ENCODE results near the gene ARMS2. TPM values are rescaled to one million over a fixed set of nuclear protein-coding genes. Genes with fewer than 3 reads are reported as not detected.

ARMS2 gene
- total RNA-seq, 1 experiment from 2014 or later, result not detected

DNA sequence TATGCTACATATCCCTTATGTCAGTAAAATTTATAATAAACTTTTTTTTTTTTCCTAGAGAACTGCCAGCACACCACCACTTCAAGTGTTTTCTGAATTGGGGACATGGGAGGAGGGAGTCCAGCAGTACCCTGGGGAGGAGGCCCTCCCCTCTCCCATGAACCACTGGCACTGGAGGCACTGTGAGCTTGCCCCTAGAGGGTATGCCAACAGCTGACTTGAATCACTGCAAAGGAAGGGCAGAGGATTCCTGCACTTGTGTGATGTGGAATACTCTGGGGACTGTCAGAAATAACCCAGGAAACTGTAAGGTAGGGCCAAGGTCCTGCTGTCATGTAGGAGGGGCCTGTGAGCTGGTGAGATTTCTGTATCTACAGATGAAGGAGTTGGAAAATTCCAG lies 8.5 kb upstream of the ARMS2 start:
- Histone ChIP-seq H3K9me3 (peaks cover 2% of the 10 kb centered on the region; the same call in 1 of the 2 replicates), H3K4me3 (no peak overlapping the region), H3K36me3 (no peaks in the 10 kb centered on the region), H3K27me3 (no peaks in the 10 kb centered on the region)
- DNase-seq, result peak; percentile 28

DNA sequence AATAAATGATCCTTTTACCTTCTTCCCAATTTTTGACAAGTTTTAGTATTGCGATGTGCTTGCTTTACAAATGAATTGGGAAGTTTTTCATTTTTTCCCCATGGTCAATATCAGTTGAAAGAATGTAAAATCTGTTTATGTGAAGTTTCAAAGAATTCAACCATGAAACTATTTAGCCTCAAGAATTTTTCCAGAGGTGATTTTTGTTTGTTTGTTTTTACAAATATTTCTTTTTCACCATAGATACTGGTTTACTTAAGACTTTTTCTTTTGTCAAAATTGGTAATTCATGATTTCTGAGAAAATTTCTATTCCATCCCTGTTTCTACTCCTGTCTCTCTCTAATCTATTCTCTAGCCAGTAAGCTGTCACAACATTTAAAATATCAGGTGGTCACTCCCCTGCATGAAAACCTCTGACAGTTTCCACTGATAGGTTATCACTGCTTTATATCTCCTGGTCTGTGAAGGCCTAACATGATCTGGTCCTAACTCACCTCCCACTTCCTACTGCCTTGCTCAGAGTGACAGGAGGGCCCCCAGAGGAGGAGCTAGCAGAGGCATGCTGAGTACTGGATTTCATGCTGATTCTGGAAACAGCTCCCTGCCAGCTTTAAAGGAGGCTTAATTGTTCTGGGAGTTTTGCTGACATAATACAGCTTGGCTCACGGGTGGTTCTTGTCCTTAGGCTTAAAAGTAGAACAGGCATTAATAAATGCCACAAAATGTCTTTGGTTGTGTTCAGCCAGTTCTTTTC lies 7.6 kb upstream of the ARMS2 start:
- no peak for DNase-seq
- H3K4me3 ChIP-seq, result no peak overlapping the region
- H3K27me3 ChIP-seq, result no peaks in the 10 kb centered on the region
- H3K36me3 ChIP-seq, result no peaks in the 10 kb centered on the region
- H3K9me3 ChIP-seq, result peaks cover 2% of the 10 kb centered on the region; the same call in 1 of the 2 replicates

DNA sequence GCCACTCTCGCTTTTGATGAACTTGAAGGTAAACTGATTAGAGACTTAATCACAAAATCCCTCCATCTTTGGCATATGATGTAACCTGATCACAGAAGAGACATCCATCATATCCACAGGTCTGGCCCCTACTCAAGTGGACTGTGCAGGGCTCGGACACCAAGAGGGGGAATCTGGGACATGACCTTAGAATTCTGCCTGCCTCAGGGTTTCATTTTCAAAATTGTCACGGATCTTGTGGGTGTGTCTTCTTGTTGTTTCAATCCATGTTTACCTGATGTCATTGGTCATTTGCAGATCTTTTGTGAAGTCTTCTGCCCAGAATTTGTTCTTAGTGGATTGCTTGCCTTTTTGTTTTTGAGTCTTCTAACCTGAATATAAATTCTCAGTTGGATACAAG lies 5.9 kb upstream of the ARMS2 start:
- H3K36me3 ChIP-seq, result no peaks in the 10 kb centered on the region
- DNase-seq, result no peak
- H3K4me3 ChIP-seq, result no peak overlapping the region
- H3K27me3 ChIP-seq, result no peaks in the 10 kb centered on the region
- peaks cover 2% of the 10 kb centered on the region; the same call in 1 of the 2 replicates for H3K9me3 ChIP-seq

DNA sequence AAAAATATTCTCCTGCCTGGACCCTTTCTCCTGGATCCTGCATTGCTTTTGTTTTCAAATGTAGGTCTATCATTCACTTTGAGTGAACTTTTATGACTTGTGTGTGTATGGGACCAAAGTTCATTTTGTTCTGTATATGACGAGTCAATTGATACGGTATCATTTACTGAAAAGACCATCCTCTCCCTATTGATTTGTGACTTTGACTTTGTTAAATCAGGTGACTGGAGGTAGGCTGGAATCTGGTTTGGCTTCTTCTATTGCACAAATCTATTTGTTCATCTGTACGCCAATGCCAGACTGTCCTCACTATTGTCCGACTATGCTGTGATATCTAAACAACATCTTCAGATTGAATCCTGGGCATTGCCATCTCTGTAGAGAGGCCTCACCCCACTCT lies 5.3 kb upstream of the ARMS2 start:
- no peak for DNase-seq
- H3K9me3 ChIP-seq, result peaks cover 2% of the 10 kb centered on the region; the same call in 1 of the 2 replicates
- no peaks in the 10 kb centered on the region for H3K36me3 ChIP-seq
- no peaks in the 10 kb centered on the region for H3K27me3 ChIP-seq
- H3K4me3 ChIP-seq, result no peak overlapping the region

DNA sequence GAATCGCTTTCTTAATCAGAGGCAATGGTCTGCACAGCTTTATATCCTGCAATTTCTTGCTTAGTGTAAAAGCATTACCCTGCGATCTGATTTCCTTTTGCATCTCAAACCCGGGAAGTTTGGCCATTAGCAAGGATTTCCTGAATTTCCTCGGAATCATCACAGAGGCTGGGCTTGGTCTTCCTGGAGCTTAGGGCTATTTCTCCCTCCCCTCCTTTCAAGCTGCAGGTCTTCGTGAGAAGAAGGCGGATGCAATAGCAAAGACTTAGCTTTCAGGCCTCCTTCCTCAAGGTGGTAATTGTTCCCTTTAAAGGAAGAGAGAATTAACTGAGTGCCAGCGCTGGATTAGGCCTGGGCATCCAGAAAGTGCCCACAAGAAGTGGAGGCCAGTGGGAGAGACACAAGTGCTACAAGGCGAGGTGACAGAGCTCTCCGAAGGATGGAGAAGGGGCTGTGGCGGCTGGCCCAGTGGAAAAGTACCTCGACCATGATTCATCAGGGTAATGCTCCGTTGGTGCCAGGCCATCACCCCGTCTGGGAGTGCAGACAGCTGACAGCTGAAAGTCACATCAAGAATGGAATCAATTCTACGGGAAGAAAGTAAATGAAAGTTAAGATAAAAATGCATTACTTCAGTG lies 4.0 kb upstream of the ARMS2 start:
- no peak for DNase-seq
- Histone ChIP-seq H3K9me3 (peaks cover 2% of the 10 kb centered on the region; the same call in 1 of the 2 replicates), H3K27me3 (no peaks in the 10 kb centered on the region), H3K4me3 (no peak overlapping the region), H3K36me3 (no peaks in the 10 kb centered on the region)

DNA sequence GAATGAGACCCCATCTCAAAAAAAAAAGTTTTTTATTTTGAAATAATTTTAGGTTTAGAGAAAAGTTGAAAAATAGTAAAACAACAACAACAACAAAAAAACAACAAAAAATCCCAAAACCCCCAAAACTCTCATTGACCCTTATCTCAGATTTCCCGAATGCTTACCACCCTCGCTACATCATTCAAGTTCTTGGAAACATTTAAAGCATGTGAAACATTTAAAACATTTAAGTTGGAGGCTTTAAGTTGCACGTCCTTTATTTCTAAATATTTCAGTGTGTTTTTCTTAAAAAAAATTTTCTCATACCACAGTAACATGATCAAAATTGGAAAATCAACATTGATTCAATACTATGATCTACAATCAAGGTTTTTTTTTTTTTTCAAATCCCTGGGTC lies 382 bp upstream of the ARMS2 start:
- no peak overlapping the region for H3K4me3 ChIP-seq
- no peak for DNase-seq
- H3K36me3 ChIP-seq, result no peaks in the 10 kb centered on the region
- no peaks in the 10 kb centered on the region for H3K9me3 ChIP-seq
- H3K27me3 ChIP-seq, result no peaks in the 10 kb centered on the region

DNA sequence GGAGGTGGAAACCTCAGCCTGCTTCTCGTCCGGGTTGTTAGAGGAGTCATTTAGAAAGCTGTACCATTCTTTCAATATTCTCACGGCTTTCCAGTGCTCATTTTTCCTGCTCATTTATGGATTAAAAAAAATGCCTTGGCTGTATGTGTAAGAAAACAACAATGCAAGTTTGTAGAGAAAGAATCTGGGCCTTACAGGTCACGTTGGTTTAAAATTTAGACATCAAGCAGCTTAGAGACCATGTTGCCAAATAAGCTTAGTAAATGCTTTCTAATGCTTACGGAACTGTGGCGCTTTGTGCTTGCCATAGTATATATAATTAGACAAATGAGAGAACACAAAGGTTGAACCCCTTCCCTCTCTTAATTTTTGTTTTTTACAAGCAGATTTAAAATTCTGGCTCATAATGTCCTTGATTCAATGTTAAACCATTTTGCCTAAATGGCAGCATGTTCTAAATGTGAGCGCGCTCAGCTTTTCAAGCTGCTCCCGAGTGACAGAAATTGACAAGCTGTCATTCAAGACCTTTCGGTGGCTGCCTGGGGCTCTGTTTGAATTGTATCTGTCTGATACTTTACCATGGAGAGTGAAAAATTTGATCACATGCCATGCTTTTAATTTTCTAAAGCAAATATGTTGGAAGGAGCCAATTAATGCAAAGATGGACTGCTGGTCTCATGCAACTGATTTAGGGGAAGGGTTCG lies 1.1 kb downstream of the ARMS2 start:
- Histone ChIP-seq H3K4me3 (no peak overlapping the region), H3K27me3 (no peaks in the 10 kb centered on the region), H3K9me3 (no peaks in the 10 kb centered on the region), H3K36me3 (no peaks in the 10 kb centered on the region)
- DNase-seq, result no peak

DNA sequence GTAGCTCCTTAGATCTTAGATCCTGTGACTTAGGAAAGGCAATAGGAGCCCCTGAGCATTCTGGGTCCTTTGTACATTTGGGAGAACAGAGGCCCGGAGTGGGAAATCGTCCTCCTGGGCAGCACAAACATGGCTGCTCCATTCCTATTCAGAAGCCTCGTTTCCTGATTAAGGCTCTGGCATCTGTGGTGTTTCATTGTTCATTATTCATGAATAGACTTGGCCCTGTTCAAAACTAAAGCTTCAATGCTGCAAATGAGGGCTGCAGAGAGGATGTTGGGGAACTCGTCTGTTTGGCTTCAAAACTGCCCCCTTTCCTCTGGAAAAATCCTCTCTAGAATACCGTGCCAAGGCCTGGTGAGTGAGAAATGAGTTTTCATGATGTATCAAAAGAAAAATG lies 3.5 kb downstream of the ARMS2 start:
- Histone ChIP-seq H3K9me3 (no peaks in the 10 kb centered on the region), H3K4me3 (no peak overlapping the region)

DNA sequence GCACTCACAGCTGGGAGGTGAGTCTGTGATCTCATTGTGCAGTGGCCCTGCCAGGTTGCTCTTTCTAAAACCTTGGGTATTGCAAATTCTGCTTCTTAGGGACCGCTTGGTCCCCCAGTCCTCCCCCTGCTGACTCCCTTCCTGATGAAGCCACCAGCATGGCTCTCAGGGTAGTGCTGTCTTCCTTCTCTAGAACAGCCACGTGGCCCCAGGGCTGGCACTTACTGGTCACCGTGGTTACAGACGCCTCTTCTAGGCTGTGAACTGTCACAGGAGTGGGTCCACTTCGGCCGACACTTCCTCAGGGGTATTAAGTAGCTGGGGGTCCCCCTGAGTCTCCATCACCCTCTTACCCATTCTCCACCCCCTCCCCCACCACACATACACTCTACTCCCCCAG lies 4.2 kb downstream of the ARMS2 start:
- Histone ChIP-seq H3K27me3 (no peaks in the 10 kb centered on the region), H3K4me3 (no peak overlapping the region), H3K9me3 (no peaks in the 10 kb centered on the region), H3K36me3 (no peaks in the 10 kb centered on the region)
- DNase-seq, result no peak

More for the DNA sequence above, 3.5 kb downstream of the ARMS2 start:
- no peak for DNase-seq
- Histone ChIP-seq H3K36me3 (no peaks in the 10 kb centered on the region), H3K27me3 (no peaks in the 10 kb centered on the region)

DNA sequence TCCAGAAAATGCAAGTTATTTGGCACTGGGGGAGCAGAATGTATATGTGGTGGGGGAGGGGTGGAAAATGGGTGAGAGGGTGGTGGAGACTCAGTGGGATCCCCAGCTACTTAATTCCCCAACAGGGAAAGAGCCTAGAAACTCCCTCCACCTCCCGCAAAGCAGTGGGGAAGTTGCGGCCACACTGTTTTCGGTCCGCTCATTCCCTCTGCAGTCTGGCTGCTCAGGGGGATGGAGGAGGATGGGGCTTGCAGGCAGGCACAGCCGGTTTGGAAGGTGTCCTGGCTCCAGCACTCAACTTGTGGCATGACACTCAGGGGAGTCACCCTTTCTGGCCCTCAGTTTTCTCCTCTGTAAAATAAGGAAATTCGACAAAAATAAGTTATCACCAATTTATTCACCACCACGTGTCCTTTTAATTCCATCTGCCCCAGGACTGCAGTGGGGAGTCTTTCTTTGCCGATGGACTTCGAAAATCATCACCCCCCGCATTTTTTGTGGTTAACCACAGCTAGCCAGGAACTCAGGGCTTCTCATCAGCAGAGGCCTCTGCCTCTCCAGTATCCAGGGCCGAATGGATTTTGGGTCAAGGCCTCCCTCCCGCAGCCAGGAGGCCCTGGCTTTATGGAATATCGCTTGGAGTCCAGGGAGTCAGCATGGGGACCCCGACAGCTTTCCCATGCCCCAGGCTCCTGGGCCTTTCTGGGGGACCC lies 5.3 kb downstream of the ARMS2 start:
- no peaks in the 10 kb centered on the region for H3K9me3 ChIP-seq
- no peaks in the 10 kb centered on the region for H3K36me3 ChIP-seq
- H3K4me3 ChIP-seq, result no peak overlapping the region
- DNase-seq, result no peak
- H3K27me3 ChIP-seq, result no peaks in the 10 kb centered on the region

DNA sequence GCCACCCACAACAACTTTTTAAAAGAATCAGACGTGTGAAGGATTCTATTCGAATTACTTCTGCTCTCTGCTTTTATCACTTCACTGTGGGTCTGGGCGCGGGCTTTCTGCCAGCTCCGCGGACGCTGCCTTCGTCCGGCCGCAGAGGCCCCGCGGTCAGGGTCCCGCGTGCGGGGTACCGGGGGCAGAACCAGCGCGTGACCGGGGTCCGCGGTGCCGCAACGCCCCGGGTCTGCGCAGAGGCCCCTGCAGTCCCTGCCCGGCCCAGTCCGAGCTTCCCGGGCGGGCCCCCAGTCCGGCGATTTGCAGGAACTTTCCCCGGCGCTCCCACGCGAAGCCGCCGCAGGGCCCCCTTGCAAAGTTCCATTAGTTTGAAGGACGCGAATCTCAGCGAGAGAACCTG lies 6.4 kb downstream of the ARMS2 start:
- peak overlapping the region; percentile 44 for H3K4me3 ChIP-seq
- no peaks in the 10 kb centered on the region for H3K36me3 ChIP-seq
- H3K9me3 ChIP-seq, result no peaks in the 10 kb centered on the region
- no peak for DNase-seq
- H3K27me3 ChIP-seq, result no peaks in the 10 kb centered on the region

DNA sequence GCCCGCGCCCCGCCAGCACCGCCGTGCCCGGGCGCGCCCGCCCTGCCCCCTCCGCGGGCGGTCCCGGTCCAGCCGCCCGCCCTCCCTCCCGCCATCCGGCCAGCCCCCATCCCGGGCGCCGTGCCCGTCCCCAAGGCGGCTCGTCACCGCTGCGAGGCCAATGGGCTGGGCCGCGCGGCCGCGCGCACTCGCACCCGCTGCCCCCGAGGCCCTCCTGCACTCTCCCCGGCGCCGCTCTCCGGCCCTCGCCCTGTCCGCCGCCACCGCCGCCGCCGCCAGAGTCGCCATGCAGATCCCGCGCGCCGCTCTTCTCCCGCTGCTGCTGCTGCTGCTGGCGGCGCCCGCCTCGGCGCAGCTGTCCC lies 6.9 kb downstream of the ARMS2 start, which contains the start of gene HTRA1:
Gene HTRA1, plus strand, starts transcription at position 187 of the 362 bp plus-strand sequence. Its CDS starts 100 bp downstream, at position 287.
- Histone ChIP-seq H3K4me3 (peak within 1 kb of the TSS; percentile 61), H3K9me3 (no peaks in the 10 kb centered on the region), H3K27me3 (no peaks in the 10 kb centered on the region), H3K36me3 (no peaks in the 10 kb centered on the region)
- DNase-seq, result peak; percentile 81

DNA sequence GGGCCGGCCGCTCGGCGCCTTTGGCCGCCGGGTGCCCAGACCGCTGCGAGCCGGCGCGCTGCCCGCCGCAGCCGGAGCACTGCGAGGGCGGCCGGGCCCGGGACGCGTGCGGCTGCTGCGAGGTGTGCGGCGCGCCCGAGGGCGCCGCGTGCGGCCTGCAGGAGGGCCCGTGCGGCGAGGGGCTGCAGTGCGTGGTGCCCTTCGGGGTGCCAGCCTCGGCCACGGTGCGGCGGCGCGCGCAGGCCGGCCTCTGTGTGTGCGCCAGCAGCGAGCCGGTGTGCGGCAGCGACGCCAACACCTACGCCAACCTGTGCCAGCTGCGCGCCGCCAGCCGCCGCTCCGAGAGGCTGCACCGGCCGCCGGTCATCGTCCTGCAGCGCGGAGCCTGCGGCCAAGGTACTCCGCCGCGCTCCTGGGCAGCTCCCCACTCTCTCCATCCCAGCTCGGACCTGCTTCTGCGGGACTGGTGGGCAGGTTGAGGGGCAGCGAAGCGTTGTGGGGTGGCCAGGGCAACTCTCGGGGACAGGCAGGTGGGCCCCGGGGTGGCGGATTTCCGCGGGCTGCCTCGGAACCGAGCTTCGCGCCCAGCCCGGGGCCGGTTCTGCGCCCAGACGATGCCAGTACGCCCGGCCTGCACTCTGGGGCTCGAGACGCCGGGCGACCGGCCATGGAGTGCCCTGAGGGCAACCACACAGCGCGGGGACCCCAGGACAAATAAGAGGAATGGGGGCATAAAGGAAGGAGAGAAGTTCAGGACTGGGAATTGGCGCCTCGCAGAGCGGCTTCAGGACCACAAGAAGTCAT lies 7.5 kb downstream of the ARMS2 start:
- Histone ChIP-seq H3K4me3 (peak overlapping the region; percentile 61), H3K27me3 (no peaks in the 10 kb centered on the region), H3K9me3 (no peaks in the 10 kb centered on the region), H3K36me3 (no peaks in the 10 kb centered on the region)
- peak; percentile 31 for DNase-seq

DNA sequence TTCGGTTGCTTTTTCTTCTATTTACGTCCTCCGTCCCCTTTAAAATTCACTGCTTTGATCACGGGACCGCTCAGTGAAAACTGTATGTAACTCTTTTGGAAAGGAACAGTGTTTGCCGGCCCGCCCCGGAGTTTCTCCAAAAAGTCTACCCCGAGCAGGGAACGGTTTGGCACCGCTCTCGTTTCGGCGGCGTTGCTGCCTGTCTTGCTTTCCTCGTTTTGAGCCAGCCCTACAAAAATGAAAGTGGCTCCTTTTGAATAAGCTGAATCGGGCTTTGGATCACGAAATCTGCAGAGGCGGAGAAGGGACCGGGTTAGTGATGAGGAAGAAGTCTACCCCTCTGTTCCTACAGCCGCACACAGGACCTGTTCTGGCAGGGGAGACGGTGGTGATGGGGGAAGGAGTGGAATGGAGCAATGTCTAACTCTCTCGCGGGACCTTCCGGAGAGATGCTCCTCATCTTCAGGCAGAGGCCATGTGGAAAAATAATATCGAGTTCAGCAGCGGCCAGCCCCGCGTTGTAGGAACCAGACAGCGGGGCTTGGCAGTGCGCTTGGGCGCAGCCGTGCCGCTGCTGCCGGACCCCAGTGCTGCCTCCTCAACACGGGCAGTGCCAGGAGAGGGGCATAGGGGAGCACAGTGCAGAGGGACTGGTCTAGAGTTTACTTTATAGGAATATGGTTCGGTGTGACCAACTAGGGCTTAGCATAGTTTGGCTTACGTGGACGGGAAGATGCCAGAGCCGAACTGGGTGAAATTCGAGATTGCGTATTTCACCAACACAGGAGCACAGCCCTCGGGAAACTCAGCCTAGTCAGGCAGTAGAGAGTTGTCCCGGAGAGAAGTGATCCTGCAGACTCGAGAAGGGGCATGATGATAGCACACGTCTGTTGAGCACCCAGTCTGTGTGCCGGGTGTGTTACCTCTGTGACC lies 8.3 kb downstream of the ARMS2 start:
- no peaks in the 10 kb centered on the region for H3K9me3 ChIP-seq
- H3K36me3 ChIP-seq, result no peaks in the 10 kb centered on the region
- DNase-seq, result peak; percentile 64
- no peaks in the 10 kb centered on the region for H3K27me3 ChIP-seq
- H3K4me3 ChIP-seq, result peak overlapping the region; percentile 61

Measured in MG63 (cell line).